ENCODE results near the gene TM2D3.

Gene TM2D3

GRCh38 chr15:101599091-101599490, 53.1 kb downstream of the TM2D3 start:
- no peak for DNase-seq

DNA sequence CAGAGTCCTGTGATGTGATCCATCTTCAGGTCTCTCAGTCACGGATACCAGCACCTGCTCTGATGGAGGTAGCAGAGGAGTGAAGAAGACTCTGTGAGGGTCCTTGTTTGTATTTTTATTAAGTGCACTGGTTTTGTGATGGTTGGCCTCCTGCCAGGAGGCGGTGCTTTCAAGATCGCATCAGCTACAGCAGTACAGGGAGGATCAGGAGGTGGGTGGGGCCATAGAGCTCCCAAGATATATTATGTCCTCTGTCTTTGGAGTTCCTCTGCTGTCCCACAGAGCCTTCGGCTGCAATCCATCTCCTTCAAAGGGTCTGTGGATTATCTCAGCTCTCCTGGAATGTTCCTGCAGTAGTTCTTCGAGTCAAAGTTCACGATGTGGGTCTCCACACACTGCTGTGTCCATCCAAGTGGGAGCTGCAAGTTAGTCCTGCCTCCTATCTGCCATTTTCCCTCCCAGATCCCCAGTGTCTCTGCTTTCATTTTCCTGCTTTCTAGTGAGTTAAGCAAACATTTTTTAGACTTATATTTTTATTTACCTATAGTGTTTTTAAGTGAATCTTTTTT, 54.7 kb downstream of the TM2D3 start:
- no peak for DNase-seq

- DNase-seq = no peak
Observed at GRCh38 chr15:101596633-101597032, 55.5 kb downstream of the TM2D3 start.
